HG03432 (cell line): ENCODE measurements around the gene SLC26A9.

Experiments
- ATAC-seq: cut with Tn5 transposase; IDR thresholded peaks from one replicate; pipeline ENCODE4 v1.9.1; 2021; ENCODE audit warnings: mild to moderate bottlenecking, moderate library complexity; ENCODE audit not compliant: unreplicated experiment

The SLC26A9 gene

DNA sequence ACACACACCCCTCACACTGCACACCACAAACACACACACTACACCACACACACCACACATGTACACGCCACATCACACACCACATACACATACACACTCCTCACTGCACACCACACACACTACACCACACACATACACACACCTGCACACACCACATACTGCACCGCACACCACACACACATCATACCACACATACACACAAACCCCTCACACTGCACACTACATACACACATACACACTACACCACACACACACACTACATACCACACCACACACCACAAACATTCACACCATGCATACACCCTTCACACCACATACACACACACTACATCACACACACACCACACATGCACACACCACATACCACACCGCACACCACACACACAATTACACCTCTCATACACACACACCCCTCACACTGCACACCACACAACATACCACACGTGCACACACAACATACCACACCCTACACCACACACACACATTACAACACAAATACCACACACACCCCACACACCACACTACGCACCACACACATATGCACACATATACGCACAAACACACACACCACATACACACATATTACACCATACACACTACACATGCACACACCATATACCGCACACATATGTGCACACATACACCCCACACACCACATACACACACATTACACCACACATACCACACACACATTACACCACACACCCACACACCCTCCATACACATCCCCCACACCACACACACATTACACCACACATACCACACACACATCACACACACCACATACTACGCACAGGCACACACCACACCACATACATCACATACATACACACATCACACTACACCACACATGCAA lies 30.3 kb upstream of the SLC26A9 start:
- ATAC-seq = no peak

DNA sequence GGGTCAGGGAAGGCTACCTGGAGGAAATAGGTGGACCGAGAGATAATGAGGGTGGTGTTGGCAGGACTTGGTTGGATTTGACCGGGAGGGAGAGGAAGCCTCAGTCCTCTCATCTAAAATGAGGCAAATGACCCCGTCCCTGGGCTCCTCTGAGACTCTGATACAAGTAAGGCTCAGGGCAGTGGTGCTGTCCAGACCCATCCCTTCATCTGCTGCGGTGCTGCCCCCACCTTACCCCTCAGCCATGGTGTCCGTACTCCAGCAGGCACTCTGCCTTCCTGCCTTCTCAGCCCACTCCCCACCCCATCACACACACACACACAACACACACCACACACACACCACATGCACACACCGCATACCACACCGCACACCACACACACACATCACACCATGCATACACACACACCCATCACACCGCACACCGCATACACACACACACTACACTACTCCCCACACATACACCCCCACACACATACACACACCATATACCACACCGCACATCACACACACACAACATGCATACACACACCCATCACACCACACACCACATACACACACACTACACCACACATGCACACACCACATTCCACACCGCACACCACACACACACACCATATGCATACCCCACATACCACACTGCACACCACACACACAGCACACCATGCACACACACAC lies 29.4 kb upstream of the SLC26A9 start:
- ATAC-seq = no peak

DNA sequence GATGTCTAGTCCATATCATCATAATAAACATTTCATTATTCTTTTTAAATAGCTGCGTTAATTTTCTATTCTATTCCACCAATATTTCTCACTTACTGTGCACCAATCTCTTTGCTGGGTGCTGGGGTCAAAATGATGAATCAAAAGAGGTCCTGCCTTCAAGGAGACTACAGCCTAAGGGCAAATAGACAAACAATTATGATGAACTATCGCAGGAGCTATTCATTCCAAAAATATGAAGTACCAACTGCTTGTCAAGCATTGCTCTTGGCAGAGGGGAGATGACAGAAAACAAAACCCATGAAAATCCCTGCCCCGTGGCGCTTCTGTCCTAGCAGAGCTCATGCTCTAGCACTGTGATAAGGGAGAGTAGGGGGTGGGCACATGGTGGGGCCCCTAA lies 28.8 kb upstream of the SLC26A9 start:
- ATAC-seq = no peak

DNA sequence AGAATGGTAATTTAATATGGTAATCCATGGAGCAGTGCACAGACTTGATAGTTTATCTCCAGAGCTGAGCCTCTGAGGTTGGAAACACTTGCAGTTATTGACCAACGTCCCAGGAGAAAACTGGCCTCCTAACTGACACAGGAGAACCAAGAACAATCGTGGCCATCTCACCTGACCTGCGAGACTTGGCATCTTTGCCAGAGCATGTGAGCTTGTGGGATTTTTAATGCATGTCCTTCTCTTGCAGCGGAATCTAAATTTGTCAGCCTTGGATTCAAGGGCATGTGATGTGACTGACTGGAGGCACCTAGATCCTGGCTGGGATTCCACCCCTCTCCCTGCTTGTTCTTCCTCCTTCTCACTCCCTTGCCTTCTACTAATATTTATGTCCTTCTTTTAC lies 27.8 kb upstream of the SLC26A9 start:
- no peak for ATAC-seq

DNA sequence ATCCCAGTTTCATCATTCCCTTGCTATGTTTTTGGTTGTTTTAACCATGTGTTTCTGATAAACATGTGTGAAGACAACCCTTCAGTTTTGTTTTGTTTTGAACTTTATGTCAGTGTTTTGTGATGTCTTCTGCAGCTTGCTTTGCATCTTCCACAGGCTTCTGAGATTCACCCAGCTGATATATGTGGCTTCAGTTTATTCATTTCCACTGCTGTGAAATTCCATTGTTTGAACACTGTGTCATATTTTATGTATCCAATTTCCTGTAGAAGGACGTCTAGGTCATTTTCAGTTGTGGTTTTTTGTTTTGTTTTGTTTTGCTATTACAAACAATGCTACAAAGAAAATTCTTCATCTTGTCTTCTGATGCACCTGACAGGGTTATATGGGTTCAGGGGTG lies 27.2 kb upstream of the SLC26A9 start:
- ATAC-seq = no peak

DNA sequence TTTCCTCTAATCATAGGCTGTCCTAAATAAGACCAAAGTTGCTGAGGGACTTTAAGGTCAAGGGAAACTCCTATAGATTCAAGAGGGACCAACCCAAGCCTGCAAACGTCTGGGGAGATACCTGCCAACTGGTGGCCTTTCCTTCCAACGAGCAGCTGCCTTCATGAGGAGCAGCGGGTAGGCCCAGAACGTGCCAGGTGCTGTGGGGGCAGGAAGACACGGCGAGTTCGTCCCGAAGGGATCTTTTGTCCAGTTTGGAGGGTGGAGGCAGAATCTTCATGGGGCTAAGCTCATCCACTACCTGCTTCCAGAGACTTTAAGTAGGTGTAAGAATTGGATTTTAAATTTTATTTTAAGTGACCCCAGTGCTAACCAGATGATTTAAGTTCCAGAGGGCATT lies 26.0 kb upstream of the SLC26A9 start:
- no peak for ATAC-seq

DNA sequence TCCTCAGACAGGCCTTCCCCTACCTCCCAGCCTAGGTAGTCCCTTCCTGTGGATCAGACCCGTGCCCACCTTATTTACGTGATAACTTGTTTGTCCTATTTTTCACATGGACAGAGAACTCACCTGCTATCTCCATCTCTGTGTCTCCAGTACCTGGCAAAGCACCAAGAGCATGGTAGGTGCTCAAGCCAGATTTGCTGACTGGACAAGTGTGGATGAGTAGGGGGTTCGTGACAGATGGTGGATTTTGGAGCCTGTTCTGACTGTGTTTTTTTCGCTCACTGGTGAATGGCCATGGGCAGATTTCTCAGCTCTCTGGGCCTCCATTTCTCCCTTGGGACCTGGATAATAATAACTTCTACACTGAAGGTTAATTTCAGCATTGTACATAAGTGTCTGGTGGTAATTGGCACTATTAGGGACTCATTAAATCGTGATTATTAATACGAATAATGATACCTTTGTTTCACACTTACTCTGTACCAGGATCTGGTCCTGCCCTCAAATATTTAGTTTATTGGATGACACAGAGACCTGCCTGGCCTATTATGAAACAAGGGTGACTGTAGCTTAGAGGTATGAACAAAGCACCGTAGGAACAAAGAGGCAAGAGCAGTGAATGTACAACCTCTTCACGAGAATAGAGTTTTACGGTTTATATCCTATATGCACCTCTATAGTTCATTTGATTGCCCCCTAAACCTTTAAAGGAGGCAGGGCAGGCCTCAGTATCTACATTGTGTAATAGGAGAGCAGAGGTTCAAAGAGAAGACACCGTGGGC lies 24.5 kb upstream of the SLC26A9 start:
- no peak for ATAC-seq

DNA sequence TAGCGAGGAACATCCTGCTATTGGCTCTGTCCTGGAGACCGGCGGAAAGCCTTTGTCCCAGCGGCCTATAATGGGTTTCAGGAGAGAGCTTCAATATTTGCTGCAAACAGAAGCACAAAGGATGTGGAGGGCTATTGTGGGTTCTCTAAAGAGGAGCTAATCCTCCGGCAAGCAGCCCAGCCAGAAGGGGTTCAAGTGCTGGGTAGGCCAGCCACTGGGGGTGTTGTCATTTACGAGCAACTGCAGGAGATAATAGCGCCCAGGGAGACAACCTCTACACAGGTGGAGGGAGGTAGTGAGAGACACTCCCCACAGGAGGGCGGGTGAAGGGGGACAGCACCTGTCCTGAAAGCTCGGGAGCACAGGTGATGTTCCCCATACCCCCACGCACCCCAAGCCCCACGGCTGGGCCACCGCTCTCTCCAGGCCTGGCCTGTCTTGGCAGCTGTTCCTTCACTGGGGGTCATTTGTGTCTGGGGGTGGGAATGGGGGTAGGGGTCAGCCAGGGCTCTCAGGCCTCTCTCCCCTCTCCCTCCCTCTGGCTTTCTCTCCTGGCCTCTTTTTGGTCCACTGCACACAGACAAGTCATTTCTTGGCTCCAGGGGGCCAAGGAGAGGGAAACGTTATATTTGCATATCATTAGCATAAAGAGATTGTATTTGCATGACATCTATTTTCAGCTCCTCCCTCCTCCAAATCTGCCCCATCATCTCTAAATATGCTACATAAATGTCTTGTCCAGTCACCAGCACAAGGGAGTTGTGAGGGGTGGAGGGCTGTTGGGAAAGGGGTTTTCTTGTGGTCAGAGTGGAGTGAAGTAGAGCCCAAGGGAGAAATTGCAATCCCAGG lies 22.0 kb upstream of the SLC26A9 start:
- no peak for ATAC-seq

DNA sequence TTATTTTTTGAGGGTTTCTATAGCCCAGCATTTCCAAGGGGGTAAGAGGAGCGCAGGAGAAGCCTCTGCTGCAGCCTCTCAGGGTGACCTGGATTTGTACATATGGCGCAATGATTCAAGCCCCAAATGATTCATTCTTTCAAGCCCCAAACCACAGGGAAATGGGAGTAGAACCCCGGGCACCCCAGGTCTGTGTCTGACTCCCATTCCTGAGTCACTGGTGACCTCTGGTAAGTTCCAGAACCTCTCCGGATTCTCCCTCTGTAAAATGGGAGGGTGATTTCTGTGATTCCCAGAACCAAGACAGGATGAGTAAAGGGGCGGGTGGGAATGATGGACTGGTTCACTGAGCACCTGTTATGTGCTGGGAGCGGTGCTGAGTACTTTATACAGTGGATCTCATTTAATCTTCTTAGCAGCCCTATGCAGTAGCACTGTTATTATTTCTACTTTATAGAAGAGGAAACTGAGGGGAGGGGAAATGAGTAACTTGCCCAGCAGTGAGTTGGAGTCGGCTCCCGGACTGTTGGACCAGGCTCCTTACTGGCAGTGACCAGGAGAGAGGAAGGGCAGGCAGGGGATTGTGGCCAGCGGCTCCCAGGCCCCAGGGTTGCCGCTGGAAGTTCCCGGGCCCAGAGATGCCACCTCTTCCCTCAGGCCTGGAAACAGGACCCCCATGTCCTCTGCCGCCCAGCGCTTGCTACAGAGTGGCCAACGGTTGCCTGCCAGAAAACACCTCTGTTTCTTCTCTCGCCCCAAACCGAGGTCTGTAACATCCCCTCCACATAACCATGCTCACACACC lies 20.3 kb upstream of the SLC26A9 start:
- no peak for ATAC-seq

DNA sequence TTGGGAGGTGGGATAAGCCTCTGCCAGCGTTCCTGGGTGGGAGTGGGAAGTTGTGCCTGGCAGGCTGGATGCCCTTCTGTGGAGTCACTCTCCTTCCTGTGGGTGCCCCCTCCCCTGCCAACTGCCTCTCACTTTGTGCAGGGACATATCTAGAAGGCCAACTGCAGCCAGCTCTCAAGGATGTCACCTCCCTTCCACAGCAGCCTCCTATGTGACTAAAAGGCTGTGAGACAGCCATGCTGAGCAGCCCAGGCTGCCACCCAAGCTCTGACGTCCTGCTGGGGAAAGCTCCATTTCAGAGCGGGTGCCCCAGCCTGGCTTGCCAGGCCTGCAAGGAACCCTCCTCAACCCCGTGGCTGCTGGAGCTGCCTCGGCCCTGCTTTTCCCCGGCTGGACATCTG lies 19.6 kb upstream of the SLC26A9 start:
- no peak for ATAC-seq

DNA sequence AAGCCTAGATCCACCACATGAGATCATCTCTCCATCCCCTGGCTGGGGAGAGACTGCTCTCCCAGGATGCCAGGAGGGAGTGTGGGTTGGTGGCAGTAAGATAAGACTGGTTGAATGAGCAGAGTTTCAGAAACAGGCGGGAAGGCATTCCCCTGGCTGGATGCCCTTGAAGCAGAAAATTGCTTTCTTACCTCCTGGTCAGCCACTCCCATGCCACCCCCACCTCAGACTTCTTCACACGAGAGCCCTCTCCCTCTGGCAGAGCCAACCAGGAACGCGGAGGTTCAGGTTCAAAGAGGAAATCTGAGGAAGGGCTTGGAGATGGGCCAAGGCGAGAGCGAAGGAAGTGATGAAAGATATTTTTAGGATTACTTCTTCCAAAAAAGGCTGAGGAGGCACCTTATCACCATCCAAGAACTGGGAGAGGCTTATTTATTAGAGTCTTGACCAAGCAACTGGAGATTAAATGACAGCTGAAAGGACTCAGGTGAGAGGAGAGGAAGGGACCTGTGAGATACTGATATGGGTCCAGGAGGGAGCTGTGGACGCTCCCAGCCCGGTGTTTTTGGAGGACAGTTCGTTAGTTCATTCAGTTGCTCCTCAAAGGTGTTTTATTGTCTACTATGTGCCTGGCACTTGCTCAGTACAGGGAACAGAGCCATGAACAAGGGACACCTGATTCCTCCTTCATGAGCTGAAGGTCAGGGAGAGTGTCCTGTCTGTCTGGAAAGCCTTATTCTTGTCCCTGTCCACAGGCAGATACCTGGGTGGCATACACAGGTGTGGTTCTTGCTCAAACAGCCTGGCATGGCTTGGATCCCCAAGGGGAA lies 18.9 kb upstream of the SLC26A9 start:
- no peak for ATAC-seq

DNA sequence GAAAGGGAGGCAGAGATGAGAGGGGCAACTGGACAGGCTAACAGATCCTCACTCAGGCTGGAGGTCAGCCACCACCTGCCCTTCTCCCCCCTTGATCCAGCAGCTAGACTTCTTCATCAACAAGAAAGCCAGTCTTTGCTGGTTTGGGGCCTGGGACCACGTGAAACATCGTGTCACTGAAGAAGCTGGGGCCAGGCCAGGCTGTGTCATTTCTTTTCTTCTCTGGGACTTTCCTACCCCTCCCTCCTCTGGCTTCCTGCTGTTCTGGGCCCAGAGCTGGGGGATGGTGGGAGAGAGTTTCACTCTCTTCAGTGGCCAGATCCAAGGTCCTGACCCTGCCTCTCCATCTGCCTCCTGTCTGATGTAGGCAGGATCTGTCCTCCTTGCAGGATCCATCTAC lies 18.1 kb upstream of the SLC26A9 start:
- ATAC-seq = peak; percentile 58

DNA sequence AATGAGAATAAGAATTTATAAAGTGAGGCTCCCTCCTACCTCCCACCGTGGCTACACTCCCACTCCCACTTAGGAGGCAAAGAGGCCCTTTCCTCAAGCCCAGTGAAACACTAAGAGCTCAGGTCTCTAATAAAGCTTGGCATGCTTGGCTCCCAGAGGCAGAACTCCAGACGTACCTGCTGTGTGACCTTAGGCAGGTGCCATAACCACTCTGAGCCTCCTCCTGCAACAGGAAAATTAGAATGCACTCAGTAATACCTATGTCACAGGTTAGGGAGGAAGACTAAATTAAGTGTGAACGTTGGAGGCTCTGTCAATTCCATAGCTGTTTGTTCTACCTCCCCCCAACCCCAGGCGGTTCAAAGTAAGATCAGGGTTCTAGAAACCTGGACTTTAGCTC lies 16.5 kb upstream of the SLC26A9 start:
- ATAC-seq = no peak

DNA sequence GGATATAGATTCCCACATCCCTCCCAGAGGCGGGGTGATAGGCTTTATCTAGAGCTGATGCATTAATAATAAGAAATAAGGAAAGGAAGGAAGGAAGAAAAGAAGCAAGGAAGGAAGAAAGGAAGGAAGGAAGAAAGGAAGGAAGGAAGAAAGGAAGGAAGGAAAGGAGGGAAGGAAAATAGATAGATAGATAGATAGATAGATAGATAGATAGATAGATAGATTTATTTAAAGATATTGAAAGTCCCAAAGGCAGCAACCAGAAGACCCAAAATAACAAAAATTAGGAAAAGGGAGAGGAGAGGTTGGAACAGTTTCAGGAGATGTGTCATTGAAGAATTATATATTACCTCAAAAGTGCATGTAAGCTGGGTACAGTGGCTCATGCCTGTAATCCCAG lies 12.2 kb upstream of the SLC26A9 start:
- no peak for ATAC-seq

DNA sequence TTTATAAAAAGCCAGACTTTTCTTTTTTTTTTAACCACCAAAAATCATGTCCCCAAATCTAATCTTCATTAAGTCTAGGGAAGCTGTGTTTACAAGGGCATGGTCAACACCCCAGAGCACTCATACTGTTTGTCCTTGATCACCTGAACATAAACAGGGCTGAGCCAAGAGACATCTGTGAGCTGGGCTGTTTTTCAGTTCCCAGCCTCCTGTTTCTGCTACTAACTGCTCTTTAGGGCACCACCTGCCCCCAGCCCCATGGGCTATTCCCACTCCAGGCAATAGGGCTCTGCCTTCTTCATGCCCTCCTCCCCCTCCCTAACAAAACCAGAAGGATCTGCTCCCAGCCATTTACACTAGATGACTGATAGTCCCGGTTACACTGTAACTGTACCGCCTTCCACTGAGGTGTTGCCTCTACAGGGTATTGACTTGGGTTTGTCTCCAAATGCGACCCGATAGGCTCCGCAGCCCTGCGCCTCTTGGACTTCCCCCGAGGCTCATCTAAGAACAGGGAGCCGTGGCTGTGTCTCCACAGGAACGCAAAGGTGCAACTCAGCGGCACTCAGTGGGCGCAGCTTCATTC lies 11.7 kb upstream of the SLC26A9 start:
- no peak for ATAC-seq

DNA sequence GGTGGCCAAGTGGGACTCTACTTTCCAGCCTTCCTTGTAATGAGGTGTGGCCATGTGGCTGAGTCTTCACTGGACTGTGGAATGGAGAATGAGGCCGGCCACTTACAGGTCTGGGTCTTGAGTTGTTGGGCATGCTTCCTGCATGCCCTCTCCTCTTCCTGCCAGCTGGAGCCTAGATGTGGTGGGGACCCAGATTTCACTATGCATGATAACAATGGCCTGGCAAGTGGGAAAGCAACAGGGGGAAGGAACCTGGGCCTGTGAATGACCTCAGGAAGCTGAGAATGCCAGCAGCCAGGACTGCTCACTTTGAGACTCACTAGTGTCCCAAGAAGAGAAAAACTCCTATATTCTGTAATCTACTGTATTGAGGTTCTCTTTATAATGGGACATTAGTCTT lies 8.5 kb upstream of the SLC26A9 start:
- no peak for ATAC-seq

DNA sequence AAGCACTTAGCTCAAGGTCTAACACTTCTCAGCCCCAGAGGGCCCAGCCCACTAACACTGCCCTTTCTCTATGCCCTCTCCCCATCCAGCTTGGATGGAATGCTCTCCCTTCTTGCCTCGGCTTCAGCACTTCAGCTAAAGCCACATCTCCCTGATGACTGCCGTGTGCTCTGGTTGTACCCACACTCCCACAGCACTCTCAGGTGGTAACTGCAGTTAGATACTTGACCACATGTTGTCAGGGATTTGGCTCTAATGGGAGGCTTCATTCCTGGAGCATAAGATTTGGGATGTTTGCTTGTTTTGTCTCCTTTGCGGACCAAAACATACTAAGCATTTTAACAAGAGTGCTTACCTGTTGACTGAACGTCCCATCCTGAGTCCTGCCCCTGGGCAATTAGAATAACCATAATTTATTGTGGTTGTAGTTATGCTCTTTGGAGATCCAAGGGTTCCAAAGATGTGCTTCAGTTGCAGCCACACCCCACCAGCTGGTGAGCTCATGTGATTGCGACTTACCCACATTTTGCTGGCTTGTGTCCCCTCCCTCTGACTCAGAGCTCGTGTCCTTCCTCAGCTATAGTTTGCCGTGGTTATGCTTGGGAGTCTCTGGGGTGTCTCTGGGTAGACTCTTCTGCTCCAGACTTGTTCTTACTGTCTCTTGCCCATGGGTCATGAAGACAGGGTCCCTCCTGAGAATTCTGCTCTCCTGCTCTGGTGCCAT lies 7.7 kb upstream of the SLC26A9 start:
- ATAC-seq = no peak

DNA sequence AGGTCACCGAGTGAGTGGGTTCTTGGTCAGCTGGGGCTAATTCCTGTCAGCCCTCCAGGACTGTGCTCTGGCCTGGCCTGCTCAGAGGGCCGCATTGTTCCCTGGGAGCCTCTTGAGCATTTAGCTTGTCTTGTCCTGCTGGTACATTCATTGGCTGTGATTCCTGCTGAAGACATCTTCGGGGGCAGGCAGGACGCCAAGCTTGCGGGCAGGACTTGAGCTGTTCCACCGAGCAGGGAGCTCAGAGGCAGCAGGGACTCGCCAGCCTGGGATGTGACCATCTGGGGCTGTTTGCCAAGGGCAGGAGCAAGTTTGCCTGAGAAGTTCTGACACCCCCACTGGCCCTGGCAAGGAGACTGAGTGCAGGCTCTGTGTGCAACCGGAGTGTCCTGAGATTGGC lies 7.0 kb upstream of the SLC26A9 start:
- no peak for ATAC-seq
